Measurements from ENCODE around the gene C1orf35. TPM values are rescaled to one million over a fixed set of nuclear protein-coding genes. Genes with fewer than 3 reads are reported as not detected.

C1orf35 gene
- total RNA-seq, 1 donor from 2014 or later: 18.2 TPM

DNA sequence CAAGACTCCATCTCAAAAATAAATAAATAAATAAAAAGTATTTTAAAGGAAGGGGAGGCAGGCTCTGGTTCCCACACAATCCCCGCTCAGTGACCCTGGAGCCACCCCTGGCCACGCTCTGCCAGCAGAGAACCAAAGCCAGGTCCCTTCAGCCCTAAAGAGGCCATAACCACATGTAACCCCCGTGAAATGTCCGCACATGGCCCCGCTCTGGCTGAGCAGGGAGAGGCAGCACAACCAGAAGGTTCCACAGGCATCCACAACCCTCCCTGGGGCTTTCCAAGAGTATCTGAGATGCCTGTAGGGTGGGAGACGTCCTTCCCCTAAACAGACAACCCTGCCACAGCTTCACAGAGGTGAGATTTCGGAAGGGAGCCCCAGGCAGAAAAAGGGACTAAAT lies 22.0 kb downstream of the C1orf35 start:
- DNase-seq (ENCODE audit: extremely low read depth, low read depth, low spot score): no peak

DNA sequence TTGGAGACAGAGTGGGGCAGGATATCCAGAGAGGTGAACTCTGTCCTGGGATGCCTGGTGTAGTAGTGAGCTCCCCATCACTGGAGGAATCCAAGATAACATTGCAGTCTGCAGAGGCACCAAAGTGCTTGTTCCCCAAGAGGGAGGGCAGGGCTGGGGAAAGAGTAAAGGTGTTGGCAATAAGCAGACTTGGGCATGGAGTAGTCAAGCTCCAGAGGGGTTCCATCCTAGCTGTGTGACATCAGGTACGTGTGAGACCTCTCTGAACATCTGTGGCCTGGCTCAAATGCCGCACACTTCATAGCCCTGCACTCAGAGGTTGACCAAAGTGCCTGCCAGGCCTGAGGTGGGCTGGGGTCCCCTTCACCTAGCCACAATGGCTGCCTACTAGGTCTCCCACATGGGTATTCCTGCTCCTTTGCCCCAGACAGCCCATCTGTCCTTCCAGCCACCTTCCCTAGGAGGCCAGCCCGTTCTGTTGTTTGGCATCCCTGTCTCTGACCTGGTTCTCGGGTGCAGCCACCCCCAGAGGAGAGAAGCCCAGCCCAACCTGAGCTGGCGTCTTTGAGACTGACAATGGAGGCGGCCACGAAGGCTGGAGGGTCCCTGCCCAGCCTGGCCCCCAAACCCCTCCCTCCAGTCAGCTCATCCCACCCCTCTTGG lies 23.4 kb downstream of the C1orf35 start:
- DNase-seq (ENCODE audit: extremely low read depth, low read depth, low spot score): no peak

DNA sequence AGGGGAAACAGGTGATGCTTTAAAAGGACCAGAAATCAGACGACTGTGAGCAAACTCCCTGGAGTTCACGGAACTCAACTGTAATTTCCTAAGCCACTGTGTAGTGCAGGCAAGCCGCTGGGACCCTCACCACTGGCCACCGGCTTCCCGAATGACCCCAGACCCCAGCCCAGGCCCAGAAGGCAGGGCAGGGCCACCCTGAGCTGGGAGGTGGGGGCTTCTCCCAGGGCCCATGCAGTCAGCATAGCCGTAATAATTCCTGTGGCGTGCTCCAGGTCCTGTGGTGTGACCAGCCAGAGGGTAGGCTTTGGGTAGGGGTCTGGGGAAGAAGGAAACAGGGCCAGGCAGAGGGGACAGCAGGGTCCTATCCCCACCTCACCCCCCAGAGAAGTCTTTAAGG lies 24.1 kb downstream of the C1orf35 start:
- no peak for DNase-seq (ENCODE audit: extremely low read depth, low read depth, low spot score)

DNA sequence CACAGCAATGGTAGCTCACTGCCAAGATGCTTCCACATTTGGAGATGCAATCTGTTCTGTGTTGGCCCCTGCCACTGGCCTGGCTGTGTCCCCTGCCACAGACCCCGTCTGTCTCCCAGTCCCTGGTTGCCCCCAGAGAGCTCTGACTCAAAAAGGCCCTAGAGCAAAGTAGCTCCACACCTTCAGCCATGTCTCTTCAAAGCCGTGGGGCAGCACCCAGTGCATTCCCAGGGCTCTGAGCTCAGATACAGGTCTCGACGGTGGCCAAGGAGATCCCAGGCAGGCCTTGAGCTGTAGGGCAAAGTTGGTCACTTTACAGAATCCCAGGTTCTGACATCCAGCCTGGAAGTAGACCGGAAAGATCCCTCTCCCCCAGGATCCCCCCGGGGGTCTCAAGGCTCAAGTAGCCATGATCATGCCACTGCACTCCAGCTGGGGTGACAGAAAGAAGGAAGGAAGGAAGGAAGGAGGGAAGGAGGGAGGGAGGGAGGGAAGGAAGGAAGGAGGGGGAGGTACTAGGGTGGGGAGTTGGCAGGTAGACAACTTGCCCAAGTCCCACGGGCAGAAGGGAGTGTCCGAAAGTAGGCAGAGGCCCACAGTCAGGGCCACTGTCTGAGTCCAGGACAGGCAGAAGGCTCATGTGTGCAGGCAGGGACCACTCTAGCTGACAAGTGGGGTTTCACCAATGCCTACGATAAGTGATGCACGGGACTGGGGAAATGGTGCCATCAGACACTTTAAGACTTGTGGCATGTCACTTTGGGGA lies 25.4 kb downstream of the C1orf35 start:
- DNase-seq (ENCODE audit: extremely low read depth, low read depth, low spot score): no peak

DNA sequence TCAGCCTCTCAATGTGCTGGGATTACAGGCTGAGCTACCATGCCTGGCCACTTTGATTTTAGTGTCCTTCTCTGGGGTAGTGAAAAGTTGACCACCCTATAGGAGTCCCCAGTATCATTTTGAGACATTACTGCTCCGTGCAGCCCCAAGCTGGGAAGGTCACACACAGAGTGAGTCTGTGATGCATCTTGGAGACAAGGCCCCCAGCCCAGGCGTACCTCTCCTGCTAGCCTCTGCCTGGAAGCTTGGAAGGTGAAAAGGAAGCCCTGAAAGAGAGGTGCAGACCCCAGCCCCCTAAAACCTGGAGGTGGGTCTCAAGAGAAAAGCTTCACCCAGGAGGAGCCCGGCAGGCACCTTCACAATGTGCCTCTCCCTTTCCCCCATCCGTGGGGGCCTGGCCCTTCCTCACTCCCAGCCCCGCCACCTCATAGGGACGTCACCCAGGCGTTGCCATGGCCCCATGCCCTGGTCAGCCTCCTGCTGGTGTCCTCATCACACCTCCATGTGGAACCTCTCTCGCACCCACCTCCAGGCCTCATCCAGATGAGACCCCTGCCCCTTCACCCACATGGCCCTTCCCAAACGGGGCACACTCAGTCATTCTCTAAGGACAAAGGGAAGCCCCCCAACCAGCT lies 26.2 kb downstream of the C1orf35 start:
- DNase-seq (ENCODE audit: extremely low read depth, low read depth, low spot score): no peak

DNA sequence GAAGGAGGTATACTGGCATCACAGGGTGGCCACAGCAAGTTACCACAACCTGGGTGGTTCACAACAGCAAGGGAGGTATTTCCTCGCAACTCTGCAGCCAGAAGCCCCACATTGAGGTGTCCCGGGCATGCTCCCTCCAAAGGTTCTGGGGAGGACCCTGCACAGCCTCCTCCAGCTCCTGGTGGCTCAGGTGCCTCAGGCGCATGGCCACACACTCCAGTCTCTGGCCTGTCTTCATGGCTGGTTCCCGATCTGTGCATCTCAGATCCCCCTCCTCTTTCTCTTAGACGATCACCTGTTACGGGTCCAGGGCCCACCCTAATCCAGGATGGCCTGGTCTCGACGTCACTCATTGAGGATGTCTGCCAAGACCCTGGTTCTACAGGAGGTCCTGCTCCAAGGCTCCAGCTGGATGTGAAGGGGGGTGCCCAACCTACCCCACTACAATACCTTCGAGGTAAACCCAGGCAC lies 27.3 kb downstream of the C1orf35 start:
- no peak for DNase-seq (ENCODE audit: extremely low read depth, low read depth, low spot score)

DNA sequence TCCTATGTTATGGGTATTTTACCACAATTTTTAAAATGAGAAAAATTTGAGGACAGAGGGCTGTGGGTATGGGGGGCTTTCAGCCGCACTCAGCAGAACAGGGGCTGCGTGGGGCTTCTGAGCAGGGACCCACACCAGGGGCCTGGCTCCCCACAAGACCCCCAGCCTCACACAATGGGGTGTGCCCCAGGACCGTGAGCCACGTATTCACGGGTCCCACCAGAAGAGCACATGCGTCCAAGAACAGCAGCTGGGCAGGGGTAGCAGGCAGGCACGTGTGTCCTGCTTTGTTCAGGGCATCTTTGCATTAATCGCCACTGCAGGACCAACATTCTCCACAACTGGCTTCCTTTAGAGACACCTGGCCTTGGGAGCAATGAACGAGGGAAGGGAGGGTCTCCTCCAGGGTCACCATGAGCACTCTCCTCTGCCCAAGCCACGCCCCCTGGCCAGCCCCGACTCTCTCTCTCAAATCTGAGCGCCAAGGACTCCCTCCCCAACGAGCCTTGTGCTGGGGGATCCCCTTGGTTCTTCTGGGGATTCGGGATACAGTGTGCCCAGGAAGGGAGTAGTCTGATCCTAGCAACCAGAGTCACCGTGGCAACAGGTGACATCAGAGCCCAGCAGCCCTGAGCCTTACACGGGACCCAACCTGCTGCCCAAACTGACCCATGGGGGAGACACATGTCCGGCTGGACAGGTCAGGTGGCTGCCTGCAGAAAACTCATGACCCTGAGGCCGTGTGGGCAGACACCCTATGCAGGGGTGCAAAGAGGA lies 28.0 kb downstream of the C1orf35 start:
- no peak for DNase-seq (ENCODE audit: extremely low read depth, low read depth, low spot score)

DNA sequence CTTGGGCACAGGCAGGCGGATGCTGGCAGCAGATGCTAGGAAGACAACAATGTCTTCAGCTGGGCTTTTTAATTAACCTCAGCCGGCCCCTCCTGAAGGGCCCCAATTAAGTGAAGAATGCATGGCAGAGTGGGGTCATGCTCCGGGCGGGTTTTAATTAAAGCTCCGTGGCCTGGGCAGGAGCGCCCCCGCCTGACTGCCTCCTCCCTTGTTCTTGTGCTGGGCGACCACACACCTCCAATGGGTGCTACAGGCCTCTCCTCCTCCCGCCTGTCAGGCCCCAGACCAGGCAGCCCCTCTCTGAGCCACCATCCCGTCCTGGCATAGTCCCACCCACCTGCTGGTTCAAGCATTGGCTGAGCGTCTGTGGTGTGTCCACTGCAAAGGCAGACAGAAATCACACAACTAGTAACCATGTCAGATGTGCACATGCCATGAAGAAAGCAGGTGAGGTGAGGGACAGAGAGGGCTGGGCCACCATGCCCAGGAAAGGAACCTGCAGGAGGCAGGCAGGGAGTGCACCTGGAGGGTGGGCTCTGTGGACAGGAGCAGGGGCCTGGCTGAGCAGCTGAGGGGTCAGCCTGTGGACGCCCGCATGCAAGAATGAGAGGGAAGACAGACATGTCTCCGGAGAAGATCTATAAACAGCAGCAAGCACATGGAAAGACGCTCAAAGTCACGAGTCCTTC lies 29.1 kb downstream of the C1orf35 start:
- no peak for DNase-seq (ENCODE audit: extremely low read depth, low read depth, low spot score)

DNA sequence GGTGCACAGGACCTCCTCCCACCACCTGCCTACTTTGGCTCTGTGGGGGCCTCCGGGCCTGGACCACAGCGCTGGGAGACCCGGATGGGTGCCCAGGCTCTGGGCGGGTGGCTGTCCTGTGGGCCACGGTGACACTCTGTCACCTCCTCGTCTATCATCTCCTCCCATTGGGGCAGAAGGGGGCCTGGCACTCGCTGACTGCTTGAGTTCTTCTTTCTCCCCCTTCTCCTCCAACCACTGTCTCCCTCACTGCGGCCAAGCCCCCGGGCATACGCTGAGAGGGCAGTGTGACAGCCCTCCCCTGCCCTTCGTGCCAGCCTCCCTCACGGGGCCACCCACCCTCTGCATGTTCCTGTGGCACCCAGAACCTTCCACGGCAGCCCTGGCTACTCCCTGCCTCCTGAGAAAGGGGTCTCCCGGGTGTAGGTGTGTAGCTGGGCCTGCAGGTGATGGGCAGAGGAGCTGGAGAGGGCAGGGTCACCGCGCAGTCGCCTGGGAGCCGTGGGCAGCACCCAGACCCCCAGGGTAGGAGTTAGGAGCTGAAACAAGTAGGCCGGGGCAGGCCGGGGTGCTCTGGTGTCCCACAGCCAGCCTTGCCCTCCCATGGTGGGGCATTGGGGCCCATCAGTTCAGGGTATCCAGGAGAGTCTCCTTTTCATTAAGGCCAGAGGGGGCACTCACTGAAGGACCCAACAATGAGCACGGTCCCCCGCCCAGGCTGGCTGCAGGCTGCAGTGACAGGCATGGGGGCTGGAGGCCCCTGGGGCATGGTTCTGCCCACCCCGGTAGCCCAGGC lies 29.9 kb downstream of the C1orf35 start:
- DNase-seq (ENCODE audit: extremely low read depth, low read depth, low spot score): no peak

DNA sequence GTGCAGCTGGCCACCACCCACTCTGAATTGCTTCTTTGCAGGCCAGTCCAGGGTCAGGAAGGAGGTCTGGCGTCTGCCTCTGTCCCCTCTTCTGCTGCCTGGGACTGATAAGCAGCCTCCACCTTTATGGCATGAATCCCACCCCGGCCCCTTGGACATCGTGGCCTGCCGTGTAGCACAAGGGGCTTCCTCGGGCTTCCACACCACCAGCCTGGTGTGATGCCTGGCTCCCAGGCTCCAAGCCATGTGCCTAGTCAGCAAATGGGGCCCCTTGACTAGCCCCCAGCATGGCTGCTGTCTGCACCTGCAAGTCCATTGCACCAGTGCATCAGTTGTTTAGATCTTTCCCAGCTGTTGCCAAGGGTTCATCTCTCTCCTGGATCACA lies 30.5 kb downstream of the C1orf35 start:
- no peak for DNase-seq (ENCODE audit: extremely low read depth, low read depth, low spot score)

DNA sequence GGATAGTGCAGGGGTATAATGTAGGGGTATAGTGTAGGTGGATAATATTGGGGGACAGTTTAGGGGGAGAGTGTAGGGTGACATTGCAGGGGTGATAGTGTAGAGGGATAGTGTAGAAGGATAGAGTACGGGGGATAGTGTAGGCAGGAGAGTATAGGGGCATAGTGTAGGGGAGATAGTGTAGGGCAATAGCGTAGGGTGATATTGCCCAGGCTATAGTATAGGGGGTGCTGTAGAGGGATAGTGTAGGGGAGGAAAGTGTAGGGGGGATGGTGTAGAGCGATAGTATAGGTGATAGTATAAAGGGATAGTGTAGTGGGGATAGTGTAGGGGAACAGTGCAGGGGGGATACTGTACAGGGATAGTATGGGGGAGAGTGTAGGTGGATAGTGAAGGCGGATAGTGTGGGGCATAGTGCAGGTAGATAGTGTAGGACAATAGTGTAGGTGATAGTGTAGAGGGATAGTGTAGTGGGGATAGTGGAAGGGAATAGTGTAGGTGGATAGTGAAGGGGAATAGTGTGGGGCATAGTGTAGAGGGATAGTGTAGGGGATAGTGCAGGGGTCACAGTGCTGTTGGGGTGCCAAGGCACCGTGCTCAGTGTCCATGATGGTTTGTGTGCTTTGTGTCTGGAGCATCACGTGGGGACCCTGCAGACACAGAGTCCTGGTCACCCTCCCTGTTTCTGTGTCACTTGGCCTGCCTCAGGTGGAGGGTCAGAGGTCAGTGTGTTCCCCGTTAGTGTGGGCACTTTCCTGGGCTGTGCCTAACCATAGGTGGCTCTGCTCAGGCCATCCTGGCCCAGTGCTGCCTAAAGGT lies 31.1 kb downstream of the C1orf35 start:
- DNase-seq (ENCODE audit: extremely low read depth, low read depth, low spot score): no peak

DNA sequence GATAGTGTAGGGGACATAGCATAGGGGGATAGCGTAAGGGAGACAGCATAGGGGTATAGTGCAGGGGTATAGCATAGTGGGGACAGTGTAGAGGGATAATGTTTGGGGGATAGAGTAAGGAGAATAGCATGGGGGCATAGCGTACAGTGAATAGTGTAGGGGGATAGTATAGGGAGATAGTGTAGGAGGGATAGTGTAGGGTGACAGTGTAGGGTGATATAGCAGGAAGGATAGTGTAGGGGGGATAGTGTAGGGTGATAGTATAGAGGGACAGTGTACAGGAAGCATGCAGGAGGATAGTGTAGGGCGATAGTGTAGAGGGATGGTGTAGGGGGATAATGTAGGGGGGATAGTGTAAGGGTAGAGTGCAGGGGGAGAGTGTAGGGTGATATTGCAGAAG lies 32.3 kb downstream of the C1orf35 start:
- no peak for DNase-seq (ENCODE audit: extremely low read depth, low read depth, low spot score)

DNA sequence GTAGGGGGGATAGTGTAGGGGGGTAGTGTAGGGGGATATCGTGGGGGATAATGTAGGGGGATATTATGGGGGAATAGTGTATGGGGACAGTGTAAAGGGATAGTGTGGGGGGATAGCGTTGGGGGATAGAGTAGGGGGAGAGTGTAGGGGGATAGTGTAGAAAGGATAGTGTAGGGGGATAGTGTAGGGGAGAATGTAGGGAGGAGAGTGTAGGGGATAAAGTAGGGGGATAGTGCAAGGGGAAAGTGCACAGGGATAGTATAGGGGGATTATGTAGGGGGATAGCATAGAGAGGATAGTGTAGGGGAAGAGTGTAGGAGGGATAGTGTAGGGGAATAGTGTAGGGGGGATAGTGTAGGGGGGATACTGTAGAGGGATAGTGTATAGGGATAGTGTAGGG lies 33.0 kb downstream of the C1orf35 start:
- DNase-seq (ENCODE audit: extremely low read depth, low read depth, low spot score): no peak

DNA sequence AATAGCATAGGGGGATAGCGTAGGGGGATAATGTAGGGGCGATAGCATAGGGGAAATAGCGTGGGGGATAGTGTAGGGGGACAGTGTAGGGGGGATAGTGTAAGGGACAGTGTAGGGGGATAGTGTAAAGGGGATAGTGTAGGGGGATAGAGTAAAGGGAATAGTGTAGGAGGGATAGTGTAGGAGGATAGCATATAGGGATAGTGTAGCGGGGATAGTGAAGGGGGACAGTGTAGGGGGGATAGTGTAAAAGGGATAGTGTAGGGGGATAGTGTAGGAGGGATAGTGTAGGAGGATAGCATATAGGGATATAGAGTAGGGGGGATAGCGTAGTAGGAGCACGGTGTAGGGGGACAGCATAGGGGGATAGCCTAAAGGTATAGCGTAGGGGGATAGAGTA lies 34.8 kb downstream of the C1orf35 start:
- no peak for DNase-seq (ENCODE audit: extremely low read depth, low read depth, low spot score)

DNA sequence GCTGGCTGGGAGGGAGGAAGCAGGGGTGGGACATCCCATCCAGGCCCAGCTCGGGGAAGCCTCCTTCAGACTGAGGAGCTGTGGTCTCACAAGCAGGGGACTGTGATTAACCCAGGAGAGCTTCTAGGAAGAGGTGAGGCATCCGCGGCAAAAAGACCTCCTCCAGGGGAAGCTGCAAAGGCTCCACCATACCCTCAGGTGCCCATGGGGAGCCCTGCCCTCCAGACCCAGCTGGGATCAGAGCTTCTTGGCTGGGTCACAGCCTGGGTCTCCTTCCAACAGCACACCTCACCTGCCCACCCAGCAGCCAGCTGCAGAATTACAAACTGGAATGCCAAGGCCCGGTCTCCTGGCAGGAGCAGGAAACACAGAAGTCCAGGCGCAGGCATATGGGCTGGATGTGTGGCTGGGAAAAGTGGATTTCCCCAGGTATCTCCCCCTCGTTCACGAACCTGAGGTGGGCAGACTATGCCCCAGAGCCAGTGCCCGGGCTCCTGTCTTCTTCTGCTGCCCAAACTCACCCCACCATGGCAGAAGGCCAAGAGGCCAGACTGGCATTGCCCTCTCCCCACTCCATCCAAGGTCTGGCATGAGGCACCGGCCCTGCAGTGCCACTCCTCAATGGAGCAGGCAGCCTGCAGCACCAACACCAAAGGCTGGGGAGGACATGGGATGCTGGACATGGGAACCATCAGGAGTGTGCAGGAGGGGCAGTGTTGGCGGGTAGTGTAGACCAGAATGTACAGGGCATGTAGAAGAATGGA lies 36.1 kb downstream of the C1orf35 start:
- DNase-seq (ENCODE audit: extremely low read depth, low read depth, low spot score): no peak

DNA sequence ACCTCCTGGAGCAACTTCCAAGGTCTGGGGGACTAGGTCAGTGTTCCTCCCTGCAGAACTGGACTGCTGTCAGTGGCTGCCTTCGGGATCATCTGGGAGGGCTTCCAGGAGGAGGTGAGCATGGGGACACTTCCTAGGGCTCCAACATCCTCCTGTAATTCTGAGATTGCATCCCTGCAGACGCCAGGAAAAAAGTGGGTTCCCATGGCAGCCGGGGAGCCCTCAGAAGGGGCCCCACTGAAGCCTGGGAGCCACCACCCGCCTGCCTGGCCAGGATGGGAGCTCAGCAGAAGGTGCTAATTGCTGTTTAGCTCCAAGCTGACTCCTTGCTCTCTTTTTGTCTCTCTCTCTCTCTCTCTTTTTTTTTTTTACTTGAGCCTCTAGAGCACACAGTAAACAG lies 36.7 kb downstream of the C1orf35 start:
- no peak for DNase-seq (ENCODE audit: extremely low read depth, low read depth, low spot score)

DNA sequence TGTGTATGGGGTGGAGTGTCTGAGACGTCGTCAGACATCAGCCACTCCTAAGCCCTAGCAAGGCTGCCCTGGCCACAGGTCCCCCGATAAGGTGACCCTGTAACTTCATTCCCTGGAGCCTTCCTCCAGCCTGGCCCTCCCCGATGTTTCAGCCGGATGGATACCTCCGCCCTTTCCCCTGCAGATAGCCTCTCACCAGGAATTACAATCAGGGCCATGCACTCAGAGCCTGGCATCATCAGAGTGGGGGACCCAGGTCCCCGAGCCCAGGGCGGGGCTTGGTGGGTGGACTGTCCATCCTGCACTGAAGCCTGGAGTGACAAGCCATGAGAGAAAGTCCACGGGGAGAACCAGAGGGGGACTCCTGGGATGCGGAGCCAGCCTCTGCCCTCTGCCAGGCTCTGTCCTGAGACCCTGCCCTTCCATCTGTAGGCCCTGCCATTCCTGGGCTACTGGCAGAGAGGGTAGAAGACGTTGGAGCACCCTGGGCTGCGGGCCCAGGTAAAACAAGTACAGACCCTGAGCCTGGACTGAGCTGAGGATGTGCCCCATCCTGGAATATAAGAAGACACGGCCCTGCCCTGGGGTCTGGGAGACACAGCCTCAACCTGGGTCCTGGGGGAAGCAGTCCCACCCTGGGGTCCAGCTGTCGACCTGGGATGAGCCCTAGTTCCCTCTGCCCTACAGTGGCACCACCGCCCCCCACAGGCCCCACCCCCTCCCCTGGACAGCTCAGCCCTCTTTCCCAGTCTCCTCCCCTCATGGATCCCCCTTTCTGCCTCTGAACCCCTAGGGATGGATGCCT lies 37.4 kb downstream of the C1orf35 start:
- DNase-seq (ENCODE audit: extremely low read depth, low read depth, low spot score): no peak

All from glomerular endothelial cell (primary cell).